HG03520 (cell line): ENCODE results near the gene TDRD9.

Source experiments
- ATAC-seq: cut with Tn5 transposase; IDR thresholded peaks from one replicate; pipeline ENCODE4 v1.9.1; 2021; ENCODE audit warnings: mild to moderate bottlenecking, moderate library complexity; ENCODE audit not compliant: unreplicated experiment

TDRD9 gene

DNA sequence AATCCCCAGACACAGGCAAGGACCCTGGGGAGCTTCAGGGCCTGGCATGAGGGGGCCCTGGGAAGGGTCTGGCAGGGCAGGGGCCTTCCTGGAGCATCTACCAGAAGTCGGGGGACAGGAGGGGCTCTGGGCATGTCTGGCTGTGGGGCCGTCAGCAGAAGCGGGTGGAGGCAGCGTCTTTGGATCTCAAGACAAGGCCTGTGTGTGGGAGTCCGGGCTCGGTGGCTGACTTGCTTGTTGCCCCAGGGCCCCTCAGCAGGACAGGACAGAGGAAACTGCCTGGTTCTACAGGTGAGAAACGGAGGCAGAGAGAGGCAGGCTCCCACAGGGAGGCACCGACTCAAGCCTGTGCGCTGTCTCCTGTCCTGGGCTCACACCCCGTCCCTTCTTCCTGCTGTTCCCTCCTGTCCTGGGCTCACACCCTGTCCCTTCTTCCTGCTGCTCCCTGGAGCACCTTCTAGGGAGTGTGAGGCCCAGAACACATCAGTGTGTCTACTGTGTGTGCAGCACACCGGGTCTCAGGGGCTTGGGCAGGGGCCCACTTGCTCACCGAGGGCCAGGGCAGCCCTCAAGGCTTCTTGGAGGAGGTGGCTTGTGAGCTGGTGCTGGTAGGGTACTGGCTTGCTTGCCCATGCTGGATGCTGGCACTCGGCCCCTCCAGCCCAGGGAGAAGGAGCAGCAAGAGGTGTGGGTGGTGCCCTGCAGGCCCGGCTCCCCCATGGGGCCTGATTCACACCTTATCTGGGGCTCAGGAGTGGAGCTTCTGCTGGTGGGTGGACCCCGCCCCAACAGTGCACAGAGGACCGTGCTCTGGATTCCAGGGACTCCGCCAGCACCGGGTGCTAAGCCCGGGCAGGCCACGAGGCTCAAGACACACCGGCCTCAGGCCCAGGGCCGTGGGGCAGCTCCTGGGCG is 172.2 kb downstream of the TDRD9 start:
- ATAC-seq: no peak

DNA sequence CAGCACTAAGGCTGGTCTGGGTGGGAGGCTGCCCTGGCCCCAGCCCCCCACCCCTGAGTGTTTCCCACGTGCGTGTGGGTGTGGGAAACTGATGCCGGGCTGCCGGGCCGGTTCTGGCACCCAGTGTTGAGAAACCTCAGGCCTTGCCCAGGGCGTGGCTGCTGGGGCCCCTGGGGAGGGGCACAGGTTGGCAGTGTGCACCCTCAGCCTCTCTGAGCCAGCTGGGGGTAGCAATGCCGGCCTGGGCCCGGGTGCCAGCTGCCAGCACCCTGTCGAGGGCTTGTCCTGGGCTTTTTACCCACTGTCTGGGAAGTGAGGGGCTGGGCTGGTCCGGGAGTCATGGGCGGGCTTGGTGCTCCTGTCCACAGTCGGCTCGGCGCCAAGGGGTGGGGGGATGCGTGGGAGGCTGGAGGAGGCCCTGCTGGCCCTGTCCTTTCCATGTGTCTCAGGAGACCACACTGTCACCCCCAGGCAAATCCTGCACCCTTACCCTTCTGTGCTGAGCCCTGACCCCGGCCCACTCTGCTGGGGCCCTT is 172.9 kb downstream of the TDRD9 start:
- ATAC-seq: no peak

- no peak for ATAC-seq
Observed at GRCh38 chr14:104101651-104102281, 173.5 kb downstream of the TDRD9 start.
